ENCODE data around the gene LRP1.
A peak's percentile ranks its signal among the peaks of the same experiment; 100 is the strongest.

The LRP1 gene

GRCh38 chr12:57215668-57216013 lies 87.4 kb downstream of the LRP1 start:
- peak in 1 of 2 experiments; percentile 23 for DNase-seq

GRCh38 chr12:57216014-57216911 lies 88.0 kb downstream of the LRP1 start, which contains the start of gene NXPH4:
Gene NXPH4, plus strand, starts transcription at chr12:57216794. Its CDS starts 176 bp downstream, at chr12:57216970.
- DNase-seq: peak in 1 of 2 experiments; percentile 22

- DNase-seq: no peak
Observed at GRCh38 chr12:57216921-57217879, 88.9 kb downstream of the LRP1 start.

- no peak for DNase-seq
Observed at GRCh38 chr12:57218030-57218853, 90.0 kb downstream of the LRP1 start.

- DNase-seq: no peak
Observed at GRCh38 chr12:57219205-57219992, 91.1 kb downstream of the LRP1 start.

- DNase-seq: no peak
Observed at GRCh38 chr12:57219993-57220754, 91.9 kb downstream of the LRP1 start.

- no peak for DNase-seq
Observed at GRCh38 chr12:57220770-57221168, 92.5 kb downstream of the LRP1 start.

DNA sequence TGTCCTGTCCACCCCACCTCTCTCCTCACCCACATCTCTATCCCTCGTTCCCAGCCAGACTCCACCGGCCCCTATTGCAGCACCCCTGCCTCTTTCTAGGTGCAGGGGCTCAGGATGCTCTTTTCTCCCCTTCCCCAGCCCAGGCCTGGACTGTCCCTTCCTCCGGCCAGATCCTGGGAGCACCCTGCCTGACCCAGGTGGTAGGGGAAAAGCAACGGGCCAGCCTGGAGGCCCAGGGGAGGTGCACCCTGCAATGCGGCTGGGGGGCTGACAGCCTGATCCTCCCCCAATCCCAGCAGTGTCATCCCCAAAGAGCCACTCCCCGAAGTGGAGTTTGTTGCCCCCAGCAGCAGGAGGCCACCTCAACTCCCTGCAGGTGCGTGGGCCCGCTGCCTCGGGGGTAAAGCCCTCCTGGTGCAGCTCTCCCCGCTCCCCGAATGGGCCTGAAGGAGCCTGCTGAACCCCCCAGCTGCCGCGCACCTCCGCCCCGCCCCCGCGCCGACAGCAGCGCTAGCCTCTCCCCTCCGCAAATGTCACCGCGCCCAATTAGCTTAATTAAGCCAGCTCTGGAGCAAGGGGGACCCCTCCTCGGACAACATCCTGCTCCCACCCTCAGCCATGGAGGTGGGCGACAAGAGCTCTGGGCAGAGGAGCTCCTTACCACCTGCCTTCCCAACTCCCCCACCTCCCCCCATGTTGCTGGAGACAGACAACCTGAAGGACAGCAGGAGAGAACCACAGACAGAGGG lies 93.1 kb downstream of the LRP1 start:
- no peak for DNase-seq

GRCh38 chr12:57222286-57223190 lies 94.3 kb downstream of the LRP1 start:
- DNase-seq: no peak

DNA sequence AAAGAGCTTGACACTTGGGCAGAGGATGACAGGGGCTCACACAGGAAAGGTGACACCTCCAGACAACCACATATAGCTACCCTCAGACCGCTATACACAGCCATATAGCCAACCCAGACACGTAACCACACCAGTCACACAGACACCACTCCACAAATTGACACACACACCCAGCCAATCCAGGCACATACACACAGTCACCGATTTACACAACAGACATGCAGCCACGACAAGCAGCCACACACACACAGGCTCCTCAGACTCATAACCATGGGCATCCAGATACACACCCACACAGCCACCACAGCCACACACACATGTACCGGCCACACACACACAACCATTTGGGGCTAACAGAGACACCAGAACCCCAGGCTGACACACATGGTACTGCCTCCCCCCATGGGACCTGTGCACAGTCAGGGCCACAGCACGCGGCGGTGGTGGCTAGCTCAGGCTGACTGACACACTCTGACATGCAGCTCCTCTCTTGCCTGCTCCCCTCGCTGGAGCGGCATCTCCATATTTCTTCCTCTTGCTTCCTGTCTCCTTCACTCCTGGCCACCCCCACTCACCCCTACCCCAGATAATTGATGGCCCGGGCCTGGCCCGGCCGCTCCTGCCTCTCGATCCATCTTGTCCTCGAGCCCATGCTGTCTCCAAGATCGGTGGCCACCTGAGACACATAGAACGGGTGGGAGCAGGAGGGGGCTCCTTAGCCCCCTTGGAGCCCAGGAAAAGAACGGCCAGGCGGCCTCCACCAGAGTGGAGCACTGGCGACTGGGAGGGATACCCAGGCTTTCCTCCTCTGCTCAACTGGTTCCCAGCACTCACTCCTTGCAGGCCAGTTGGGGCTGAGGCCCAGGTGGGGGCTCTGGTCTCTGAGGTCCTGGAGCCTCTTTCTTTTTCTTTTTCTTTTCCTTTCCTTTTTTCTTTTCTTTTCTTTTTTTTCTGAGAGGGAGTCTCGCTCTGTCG lies 95.2 kb downstream of the LRP1 start:
- DNase-seq: no peak

DNA sequence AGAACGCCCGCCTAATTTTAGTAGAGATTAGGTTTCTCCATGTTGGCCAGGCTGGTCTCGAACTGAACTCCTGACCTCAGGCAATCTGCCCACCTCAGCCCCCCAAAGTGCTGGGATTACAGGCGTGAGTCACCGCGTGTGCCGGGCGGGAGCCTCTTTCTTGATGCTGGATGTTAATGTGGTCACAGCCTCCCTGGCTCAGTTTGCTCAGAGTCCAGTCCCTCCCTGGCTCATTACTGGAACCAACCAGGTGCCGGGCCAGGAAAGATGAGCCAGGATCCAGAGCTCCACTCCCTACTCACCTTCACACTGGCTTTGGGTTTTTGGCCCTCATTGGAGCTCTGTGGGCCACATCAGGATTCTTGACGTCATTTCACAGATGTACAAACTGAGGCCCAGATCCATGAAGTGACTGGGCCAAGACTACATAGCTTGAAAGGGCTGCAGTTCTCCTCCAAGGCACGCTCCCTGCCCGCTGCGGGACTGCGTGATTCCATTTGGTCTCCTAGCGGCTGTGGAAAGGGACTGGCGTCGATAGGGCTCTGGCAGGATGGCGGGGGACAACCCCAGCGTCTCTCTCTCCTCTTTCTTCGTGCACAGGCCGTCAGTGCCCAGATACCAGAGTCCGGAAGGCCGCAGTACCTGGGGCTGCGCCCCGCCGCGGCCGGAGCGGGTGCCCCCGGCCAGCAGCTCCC lies 96.1 kb downstream of the LRP1 start:
- no peak for DNase-seq

DNA sequence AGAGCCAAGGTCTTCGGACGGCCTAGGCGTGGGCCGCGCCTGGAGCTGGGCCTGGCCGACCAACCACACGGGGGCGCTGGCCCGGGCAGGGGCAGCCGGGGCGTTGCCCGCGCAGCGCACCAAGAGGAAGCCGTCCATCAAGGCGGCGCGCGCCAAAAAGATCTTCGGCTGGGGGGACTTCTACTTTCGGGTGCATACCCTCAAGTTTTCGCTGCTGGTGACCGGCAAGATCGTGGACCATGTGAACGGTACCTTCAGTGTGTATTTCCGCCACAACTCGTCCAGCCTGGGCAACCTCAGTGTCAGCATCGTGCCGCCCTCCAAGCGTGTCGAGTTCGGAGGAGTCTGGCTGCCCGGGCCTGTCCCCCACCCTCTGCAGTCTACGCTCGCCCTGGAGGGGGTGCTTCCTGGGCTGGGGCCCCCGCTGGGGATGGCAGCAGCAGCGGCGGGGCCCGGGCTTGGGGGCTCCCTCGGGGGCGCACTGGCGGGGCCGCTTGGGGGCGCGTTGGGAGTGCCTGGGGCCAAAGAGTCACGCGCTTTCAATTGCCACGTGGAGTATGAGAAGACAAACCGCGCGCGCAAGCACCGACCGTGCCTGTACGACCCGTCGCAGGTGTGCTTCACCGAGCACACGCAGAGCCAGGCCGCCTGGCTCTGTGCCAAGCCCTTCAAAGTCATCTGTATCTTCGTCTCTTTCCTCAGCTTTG lies 96.8 kb downstream of the LRP1 start:
- DNase-seq: peak; percentile 24 to 41

- DNase-seq: no peak
Observed at GRCh38 chr12:57225680-57226210, 97.5 kb downstream of the LRP1 start.

DNA sequence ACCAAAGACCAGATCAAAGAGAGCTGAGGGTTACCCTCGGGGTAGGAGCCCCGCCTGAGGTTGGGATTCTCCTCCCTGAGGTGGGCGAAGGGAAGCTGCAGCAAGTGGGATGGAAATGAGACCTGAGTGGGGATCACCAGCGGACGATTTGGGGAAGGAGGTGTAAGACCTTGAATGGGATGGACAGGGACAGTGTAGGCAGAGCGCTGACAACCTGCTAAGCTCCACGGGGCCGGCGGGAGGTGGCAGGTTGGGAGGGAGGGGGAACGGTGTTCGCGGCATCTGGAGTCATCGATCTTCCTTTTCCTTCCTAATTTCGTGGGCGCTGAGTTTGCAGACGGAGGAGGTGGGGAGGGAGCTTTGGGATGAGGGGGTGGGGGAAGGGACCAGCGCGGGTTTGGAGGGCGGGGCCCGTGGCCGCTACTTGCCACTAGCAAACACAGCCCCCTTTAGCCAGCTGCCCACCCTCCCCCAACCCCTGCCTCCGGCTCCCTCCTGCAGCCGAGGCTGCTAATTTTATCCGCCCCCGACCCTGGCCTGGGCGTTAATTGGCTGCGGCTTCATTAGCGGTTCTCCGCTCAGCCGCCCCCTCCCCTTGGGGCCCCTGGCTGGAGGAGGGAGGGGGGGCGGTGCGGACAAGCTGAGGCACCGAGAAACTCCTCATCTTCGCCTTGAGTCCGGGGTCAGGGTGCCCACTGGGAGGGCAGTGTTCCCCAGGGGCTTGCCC lies 98.5 kb downstream of the LRP1 start:
- DNase-seq: no peak

DNA sequence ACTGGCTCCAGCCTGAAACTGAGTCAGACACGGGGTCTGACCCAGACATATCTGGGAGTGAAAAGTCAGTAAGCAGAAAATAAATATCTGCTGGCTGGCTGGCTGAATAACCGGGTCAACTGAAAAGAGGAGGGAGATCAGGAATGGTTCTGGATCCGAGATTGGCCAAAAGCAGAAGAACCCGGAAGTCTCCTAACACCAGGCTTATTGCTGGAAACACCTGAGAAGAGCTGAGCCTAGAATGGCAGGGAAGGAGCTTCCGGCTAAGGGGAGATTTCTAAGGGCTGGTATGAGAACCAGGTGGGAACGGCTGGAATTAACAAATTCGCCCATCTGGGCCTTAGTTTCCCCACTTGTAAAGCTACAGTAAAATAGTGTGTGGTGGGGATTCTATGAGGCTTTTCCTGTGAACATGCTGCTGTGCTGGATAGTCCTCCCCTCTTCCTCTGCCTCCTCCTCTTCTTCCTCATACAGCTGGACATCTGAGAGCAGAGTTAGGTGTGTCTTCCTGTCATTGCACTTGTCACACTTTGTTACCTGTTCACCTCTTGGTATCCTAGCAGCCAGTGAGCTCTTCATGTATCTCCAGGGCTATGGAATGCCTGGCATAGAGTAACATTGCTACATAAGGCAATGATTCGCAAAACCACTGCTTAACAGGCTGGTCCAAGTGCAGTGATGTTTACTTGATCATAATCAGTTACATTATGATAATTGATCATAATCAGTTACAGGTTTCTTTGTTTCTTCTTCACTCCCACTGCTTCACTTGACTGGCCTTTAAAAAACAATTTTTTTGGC lies 99.2 kb downstream of the LRP1 start:
- no peak for DNase-seq

Measured in SHP77 (cell line).